BJ (cell line): Measurements from ENCODE around the gene TNRC6A. TPM values are rescaled to one million over a fixed set of nuclear protein-coding genes. Genes with fewer than 3 reads are reported as not detected.

Experiments
- CTCF ChIA-PET: fragments of 350-600 bp; formaldehyde crosslinking; extraction: SDS; loops from one replicate; lab custom pipeline; 2021; ENCODE audit warnings: antibody characterized with exemption, inconsistent platforms; lab: Yijun Ruan, JAX
- POLR2A ChIA-PET: fragments of 300-600 bp; sonication (Branson Sonifier 250); formaldehyde crosslinking; extraction: SDS; loops from one replicate; lab custom pipeline; 2021; ENCODE audit warnings: antibody characterized with exemption; lab: Charles Lee
- DNase-seq: peaks from one replicate; pipeline ENCODE4 v3.0.0-alpha.2; 2011; ENCODE audit warnings: low read depth
- H3K27me3 ChIP-seq: 2 replicates; pipeline ENCODE4 v1.6.0; 2011; ENCODE audit warnings: low read length; ENCODE audit not compliant: control insufficient read depth, insufficient read depth
- H3K36me3 ChIP-seq: 2 replicates; pipeline ENCODE4 v1.5.1; 2011; ENCODE audit warnings: low read length; ENCODE audit not compliant: control insufficient read depth, insufficient read depth
- H3K4me3 ChIP-seq: 2 replicates; pipeline ENCODE4 v1.5.1; 2011; ENCODE audit warnings: low read depth, mild to moderate bottlenecking, control low read depth, low read length
- polyA plus RNA-seq: library from polyadenylated mRNA; depleted of rRNA; stranded (reverse); fragments of >200 nt; gene quantifications from 2 replicates; pipeline ENCODE4 v1.2.3, GENCODE V29; 2011
- TF ChIP-seq, protein P1 (sequence below): IDR thresholded peaks from 2 replicates; pipeline ENCODE4 v1.5.1; 2011; ENCODE audit warnings: low read depth, mild to moderate bottlenecking, control low read depth, inconsistent platforms, low read length, moderate library complexity; ENCODE audit not compliant: insufficient read depth

The TNRC6A gene
- polyA plus RNA-seq, 1 experiment = 44.8 TPM

DNA sequence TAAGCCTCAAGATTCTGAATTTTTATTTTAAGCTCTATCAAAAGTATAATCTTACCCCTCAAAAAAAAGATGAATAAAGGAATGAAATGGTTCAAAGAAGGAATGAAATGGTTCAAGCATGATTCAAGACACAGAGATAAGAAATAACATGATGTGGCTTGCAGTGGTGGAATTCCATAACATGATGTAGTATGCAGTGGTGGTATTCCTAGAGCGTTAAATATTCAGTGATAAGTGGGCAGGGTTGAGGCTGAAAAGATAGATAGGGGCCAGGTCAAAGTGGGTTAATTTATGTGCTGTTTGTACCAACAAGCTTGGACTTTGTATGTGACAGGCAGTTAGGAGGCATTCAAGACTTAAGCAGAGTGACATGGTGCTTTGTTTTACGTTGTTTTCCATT lies 29.6 kb downstream of the TNRC6A start:
- no peak for DNase-seq
- Histone ChIP-seq H3K4me3 (no peak overlapping the region), H3K27me3 (no peaks in the 10 kb centered on the region), H3K36me3 (peaks cover 3% of the 10 kb centered on the region)
- POLR2A ChIA-PET = no interaction called here
- TF ChIP-seq, protein P1, sequence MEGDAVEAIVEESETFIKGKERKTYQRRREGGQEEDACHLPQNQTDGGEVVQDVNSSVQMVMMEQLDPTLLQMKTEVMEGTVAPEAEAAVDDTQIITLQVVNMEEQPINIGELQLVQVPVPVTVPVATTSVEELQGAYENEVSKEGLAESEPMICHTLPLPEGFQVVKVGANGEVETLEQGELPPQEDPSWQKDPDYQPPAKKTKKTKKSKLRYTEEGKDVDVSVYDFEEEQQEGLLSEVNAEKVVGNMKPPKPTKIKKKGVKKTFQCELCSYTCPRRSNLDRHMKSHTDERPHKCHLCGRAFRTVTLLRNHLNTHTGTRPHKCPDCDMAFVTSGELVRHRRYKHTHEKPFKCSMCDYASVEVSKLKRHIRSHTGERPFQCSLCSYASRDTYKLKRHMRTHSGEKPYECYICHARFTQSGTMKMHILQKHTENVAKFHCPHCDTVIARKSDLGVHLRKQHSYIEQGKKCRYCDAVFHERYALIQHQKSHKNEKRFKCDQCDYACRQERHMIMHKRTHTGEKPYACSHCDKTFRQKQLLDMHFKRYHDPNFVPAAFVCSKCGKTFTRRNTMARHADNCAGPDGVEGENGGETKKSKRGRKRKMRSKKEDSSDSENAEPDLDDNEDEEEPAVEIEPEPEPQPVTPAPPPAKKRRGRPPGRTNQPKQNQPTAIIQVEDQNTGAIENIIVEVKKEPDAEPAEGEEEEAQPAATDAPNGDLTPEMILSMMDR = no peak
- CTCF ChIA-PET = interaction anchor here (1.2 to 1.6 kb wide), 3 partner anchors 8 to 10 kb away, joined by 3 to 5 read pairs (median 4); no protein-coding TSS in a partner anchor

DNA sequence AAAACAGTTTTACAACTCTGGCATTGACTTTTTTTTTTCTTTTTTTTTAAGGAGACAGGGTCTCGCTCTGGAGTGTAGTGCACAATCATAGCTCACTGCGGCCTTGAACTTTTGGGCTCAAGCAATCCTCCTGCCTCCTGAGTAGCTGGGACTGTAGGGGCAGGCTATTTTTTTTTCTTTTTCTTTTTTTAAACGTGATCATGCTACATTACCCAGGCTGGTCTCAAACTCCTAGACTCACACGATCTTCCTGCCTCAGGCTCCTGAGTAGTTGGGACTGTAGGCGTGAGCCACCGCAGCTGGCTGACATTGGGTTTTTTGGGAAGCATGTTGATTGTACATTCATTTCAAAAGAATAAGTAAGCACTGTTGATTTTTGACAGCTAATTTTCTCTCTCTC lies 32.1 kb downstream of the TNRC6A start:
- CTCF ChIA-PET = interaction anchor here (1.2 kb wide), 1 partner anchor 8 kb away, joined by 4 read pairs; no protein-coding TSS in a partner anchor
- no peak overlapping the region for H3K4me3 ChIP-seq
- no peak for DNase-seq
- POLR2A ChIA-PET = no interaction called here
- H3K27me3 ChIP-seq = no peaks in the 10 kb centered on the region
- TF ChIP-seq, protein P1 = no peak
- peaks cover 3% of the 10 kb centered on the region for H3K36me3 ChIP-seq

DNA sequence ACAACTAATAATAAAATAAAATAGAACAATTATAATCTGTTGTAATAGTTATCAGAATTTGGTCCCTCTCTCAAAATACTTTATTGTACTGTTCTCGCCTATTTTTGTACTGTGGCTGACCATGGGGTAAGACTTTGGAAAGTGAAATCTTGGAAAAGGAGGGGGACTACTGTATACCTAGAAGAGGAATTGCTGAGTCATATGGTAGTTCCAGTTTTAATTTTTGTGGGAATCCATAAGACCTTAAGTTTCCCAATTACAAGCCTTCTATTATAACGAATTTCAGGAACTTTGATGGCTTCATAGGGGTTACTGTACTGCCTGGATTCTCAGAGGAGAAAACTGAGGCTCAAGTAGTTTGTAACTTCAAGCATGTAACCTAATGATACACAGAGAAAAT lies 35.5 kb downstream of the TNRC6A start:
- Histone ChIP-seq H3K4me3 (no peak overlapping the region), H3K36me3 (peaks cover 3% of the 10 kb centered on the region; the same call in 1 of the 2 replicates), H3K27me3 (no peaks in the 10 kb centered on the region)
- TF ChIP-seq, protein P1 = no peak
- ChIA-PET CTCF (no interaction called here), POLR2A (interaction anchor here (0.6 kb wide), 1 partner anchor 185 kb away, joined by 3 read pairs; no protein-coding TSS in a partner anchor)
- no peak for DNase-seq

DNA sequence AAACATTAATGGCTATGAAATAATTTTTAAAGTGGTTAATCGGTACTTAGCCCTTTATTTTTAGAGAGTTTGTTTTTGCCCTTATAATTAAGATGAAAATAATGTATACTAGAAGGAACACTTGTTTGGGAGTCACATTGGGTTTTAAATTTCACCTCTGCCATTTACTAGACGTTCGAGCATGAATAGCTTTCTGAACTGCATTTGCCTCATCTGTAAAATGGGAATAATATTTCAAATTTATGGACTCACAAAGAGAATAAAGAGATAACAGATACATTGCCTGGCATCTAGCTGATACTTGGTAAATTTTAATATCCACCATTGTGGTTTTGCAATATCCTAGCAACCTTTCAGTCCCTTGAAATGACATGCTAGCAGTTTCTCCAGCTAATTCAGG lies 36.6 kb downstream of the TNRC6A start:
- POLR2A ChIA-PET = no interaction called here
- TF ChIP-seq, protein P1 = no peak
- H3K27me3 ChIP-seq = no peaks in the 10 kb centered on the region
- no peak overlapping the region for H3K4me3 ChIP-seq
- CTCF ChIA-PET = interaction anchor here (0.8 to 1.0 kb wide), 2 partner anchors 10 to 13 kb away, joined by 3 to 4 read pairs; no protein-coding TSS in a partner anchor
- peaks cover 3% of the 10 kb centered on the region; the same call in 1 of the 2 replicates for H3K36me3 ChIP-seq
- DNase-seq = no peak

DNA sequence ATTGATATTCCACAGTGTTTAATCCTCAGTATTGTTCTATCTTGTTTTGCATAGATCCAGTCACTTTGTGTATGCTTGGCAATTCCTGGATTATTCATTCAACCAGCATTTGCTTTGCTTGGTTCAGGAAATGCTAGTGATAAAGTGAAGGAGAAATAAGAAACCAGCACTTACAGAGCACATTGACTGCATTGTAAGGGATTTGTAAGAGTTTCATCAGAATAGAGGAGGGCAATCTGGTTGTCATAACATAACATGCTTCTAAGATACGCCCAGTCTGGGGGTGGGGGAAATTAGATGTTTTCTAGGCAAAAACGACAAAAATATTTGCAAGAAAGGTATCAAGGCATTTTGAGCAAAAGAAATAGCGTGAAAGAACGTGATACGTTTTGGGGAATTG lies 40.4 kb downstream of the TNRC6A start:
- ChIA-PET CTCF (no interaction called here), POLR2A (no interaction called here)

More for the DNA sequence above, 40.4 kb downstream of the TNRC6A start:
- Histone ChIP-seq H3K36me3 (peaks cover 1% of the 10 kb centered on the region; the same call in 1 of the 2 replicates), H3K4me3 (no peak overlapping the region), H3K27me3 (no peaks in the 10 kb centered on the region)
- no peak for DNase-seq
- TF ChIP-seq, protein P1 = no peak
